Prostate gland (tissue), 2 donors: ENCODE results near the gene ESYT2.

Experiments used
- POLR2A ChIP-seq: fragments of 450-650 bp; IDR thresholded peaks from one replicate; pipeline ENCODE4 v1.6.1; 2016; ENCODE audit warnings: antibody characterized with exemption, mild to moderate bottlenecking
- TF ChIP-seq, protein P1 (sequence below), 4 experiments: fragments of 200-600 bp in 2 of 4; fragments of 450-650 bp in 2 of 4; sonication (generic) in 2 of 4; IDR thresholded peaks; 1 replicate in 3 of 4; 2 replicates in 1 of 4; pipeline ENCODE4 v1.5.1; 2016 to 2019; ENCODE audit warnings: antibody characterized with exemption in 4 of 4, mild to moderate bottlenecking in 2 of 4, moderate library complexity in 2 of 4

DNA sequence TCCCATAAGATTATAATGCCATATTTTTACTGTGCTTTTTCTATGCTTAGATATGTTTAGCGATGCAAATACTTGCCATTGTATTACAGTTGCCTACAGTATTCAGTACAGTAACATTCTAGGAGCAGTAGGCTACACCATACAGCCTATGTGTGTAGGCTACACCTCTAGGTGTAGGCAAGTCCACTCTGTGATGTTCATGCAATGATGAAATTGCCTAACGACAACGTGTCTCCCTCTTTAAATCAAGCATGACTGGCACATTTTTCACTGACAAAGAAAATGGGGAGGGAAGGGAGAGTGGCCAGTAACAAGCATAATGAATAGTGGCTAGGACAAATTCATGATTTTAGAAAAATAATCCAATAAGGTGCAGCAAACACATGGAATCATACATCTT is 126.4 kb downstream of the ESYT2 start:
- TF ChIP-seq, protein P1, sequence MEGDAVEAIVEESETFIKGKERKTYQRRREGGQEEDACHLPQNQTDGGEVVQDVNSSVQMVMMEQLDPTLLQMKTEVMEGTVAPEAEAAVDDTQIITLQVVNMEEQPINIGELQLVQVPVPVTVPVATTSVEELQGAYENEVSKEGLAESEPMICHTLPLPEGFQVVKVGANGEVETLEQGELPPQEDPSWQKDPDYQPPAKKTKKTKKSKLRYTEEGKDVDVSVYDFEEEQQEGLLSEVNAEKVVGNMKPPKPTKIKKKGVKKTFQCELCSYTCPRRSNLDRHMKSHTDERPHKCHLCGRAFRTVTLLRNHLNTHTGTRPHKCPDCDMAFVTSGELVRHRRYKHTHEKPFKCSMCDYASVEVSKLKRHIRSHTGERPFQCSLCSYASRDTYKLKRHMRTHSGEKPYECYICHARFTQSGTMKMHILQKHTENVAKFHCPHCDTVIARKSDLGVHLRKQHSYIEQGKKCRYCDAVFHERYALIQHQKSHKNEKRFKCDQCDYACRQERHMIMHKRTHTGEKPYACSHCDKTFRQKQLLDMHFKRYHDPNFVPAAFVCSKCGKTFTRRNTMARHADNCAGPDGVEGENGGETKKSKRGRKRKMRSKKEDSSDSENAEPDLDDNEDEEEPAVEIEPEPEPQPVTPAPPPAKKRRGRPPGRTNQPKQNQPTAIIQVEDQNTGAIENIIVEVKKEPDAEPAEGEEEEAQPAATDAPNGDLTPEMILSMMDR (IDR thresholded peaks at IDR 0.05), result no peak
- no peak for TF ChIP-seq POLR2A
